GM18870 (cell line): ENCODE data around the gene CELSR2.
"Not testable (repeated sequence)": the region's sequence is repeated elsewhere in the genome, so short reads cannot be mapped to it uniquely, and the experiment has no call there.

Source experiments
- ATAC-seq: cut with Tn5 transposase; IDR thresholded peaks from one replicate; pipeline ENCODE4 v1.9.1; 2021; ENCODE audit warnings: moderate library complexity; ENCODE audit not compliant: unreplicated experiment

Gene CELSR2

GRCh38 chr1:109298666-109299557, 49.6 kb downstream of the CELSR2 start:
- no peak for ATAC-seq

DNA sequence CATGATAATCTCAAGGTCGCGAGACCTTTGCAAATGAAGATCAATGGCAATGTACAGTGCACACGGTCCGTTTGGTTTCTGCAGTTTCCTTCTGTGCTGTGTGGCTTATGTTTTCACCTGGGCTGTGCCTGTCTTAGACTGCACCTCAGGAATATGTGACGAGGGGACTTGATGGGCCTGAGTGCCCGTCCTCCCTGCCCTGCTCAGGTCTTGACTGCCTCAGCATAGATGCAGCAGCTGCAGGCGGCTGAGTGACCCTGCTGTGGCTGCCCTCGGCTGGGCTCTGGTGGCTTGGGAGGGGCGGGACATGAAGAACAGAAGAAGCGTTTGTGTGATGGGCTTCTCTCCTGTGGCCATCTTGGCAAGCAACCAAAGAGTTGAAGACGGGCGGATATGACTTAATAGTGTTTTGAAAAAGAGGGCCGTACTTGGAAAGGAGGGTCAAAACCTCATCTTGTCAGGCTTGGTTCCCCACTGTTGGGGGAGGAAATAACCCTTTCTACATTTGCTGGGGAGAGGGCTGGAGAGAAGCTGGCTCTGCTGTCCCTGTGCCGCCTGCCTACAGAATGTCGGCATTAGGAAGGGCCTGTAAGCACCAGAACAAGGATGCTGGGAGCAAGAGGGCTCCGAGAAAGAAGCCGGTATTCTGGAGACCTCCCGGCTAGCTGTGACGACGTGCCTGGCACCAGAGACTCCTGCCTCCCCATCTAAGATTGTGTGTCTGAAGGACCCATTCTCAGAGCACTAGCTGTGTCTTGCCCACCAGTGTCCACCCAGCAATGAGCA, 50.4 kb downstream of the CELSR2 start:
- ATAC-seq, result no peak

DNA sequence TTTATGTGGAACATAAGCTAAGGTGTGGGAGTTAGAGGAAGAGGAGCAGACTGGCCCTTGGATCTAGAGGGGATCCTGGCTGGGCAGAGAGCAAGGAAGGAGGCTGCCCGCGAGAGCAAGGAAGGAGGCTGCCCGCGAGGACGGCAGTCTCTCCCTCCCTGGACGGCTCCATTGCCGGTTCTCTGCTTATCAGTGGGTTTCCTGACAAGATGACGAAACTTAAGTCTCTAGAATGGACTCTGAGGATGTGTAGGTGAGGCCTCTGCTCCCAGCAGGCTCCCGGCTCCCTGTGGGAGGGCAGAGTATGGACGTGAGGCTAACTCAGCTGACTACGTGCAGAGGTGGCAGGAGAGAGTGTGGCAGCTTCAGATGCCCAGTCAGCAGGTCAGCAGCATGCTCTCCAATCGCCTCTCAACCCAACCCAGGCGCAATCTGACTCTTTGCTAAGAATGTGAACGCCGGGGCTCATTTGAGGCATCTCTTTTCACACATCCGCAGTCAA, 51.4 kb downstream of the CELSR2 start:
- no peak for ATAC-seq

- no peak for ATAC-seq
These were observed 52.5 kb downstream of the CELSR2 start for GRCh38 chr1:109301874-109302273.

- ATAC-seq, result no peak
These were observed 55.0 kb downstream of the CELSR2 start for GRCh38 chr1:109304226-109304920.

- not testable (repeated sequence) for ATAC-seq
These were observed 56.7 kb downstream of the CELSR2 start for GRCh38 chr1:109305991-109306390.

- no peak for ATAC-seq
These were observed 57.5 kb downstream of the CELSR2 start, which contains the start of gene MYBPHL for GRCh38 chr1:109306832-109307273. MYBPHL (minus strand) TSS chr1:109307011; CDS start chr1:109306991, 20 bp downstream.

DNA sequence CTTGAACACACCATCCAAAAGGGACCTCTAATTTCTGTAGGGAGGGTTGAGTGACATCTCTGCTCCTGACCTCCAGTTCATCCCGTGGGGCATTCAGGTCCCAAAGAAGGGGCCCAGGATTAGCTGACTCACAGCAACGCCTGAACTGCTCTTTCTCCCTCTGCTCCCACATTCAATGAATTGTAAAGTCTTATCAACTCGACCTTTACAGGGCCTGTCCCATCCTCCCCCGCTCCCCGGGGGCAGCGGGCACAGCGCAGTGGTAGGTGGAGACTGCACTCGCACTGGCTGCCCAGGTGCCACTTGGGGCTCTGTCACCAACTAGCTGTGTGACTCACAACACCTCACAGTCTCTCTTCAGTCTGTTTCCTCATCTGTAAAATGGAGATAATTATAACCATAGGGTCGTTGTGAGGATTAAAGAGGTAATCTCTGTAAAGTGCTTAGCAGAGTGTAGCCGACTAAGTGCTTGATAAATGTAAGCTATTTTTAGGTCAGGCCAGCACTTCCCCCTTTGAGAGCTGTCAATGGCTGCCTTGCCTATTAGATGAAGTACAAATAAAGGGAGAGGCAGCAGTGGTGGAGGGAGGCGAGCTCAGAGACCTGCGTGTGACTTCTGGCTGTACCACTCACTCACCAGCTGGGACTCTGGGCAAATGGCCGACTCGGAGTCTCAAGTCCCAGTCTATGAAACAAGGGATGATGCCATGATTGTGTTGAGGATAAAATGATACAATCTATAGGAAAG, 58.1 kb downstream of the CELSR2 start:
- ATAC-seq, result no peak

DNA sequence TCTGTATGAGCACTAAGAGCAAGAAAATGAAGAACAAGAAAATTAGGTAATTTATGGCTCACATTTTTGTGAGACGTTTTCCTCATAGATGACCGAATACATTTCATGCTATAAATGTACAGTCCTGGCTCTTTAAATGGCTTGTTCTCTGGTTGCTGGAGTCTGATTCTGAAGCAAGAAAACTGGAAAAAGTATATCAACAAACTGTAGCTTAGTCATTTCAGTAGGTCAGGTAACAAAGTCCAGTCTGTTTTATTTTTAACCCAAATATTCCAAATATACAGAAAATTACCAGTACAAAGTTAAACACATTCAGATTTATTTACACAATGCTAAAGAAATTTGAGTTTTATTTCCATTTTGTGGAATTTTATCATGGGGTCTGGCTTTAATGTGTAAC, 60.0 kb downstream of the CELSR2 start:
- no peak for ATAC-seq

DNA sequence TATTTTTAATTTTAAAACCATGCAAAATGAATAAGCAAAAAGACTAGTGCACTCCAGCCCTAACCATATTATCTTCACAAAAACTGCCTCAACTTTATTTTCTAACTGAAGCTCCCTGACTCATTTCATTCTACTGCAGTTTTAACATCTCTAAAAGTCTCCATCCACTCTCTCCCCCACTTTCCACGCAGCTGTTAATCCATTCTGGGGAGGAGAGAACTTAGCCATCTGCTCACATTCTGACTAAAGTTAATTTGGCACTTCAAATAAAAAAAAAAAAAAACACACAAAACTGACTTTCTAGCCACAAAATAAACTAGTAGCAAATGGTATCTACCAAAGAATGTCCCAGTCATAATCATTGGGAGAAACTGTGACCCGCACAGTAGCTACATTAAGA, 62.9 kb downstream of the CELSR2 start:
- ATAC-seq, result no peak

GRCh38 chr1:109312978-109313775, 63.8 kb downstream of the CELSR2 start:
- ATAC-seq, result no peak

DNA sequence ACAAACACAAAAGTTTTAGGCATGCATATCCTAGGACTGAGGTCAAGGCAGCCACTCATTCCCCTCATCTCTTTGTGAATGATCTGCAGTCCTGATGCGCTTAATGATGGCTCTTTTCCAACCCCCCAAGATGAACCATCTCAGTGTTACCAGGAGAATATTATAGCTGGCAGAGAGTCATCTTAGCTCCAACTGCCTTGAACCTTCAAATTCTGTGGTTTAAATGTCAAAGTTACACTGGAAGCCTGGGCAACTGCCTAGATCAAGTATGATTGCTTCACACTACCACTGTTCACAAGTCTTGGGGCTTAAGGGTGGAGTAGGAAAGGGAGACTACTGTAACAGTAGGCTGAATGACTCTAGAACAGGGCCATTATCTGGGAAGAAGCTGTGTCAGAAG, 65.5 kb downstream of the CELSR2 start:
- no peak for ATAC-seq

GRCh38 chr1:109315288-109315687, 65.9 kb downstream of the CELSR2 start:
- no peak for ATAC-seq

DNA sequence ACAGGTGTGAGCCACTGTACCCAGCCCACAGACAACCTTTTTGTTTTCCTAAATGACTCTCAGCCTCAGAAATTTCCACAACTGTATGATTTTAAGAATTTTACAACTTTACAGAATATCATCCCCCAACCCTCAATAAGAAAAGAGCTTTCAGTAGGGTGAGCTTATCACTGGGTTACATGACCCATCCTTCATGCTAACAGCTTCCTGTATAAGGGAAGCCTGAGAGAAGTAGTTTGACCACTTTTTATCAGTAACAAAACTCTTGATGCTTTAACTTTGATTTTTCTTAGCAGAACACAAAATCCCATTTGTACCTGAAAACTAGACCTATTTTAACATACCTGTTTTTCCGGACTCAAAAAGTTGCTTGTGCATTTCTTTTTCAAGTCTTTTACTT, 67.2 kb downstream of the CELSR2 start:
- ATAC-seq, result no peak

DNA sequence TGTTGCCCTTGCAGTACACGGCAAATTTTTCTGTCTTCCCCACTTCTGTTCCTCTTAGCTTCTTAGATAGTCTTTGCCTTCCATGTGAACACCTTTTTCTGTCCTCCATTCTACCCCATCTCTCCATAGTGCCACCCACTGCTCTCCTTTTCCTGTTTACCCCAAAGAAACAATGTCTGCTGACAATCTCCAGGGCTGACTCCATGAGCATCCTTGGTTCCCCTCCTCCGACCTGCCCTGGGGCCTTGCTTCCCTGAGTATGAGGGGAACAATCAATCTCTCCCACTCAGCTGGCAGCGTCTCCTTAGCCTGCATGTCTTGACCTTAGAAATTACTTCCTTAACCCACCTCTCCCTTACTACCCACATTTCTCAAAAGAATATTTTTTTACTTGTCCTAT, 69.8 kb downstream of the CELSR2 start:
- no peak for ATAC-seq

GRCh38 chr1:109322974-109323373, 73.6 kb downstream of the CELSR2 start:
- no peak for ATAC-seq
